ENCODE data around the gene LAP3. TPM values are rescaled to one million over a fixed set of nuclear protein-coding genes. Genes with fewer than 3 reads are reported as not detected.

Gene LAP3
- total RNA-seq, 2 experiments from 2014 or later = 101 to 111 TPM

- H3K27ac ChIP-seq (ENCODE audit: low read depth, low read length, poor library complexity, severe bottlenecking) = no peak overlapping the region
- H3K4me3 ChIP-seq (ENCODE audit: low read depth, low read length, poor library complexity, severe bottlenecking) = no peak overlapping the region
- no peak overlapping the region for H3K4me2 ChIP-seq (ENCODE audit: low read length)
- ChIA-PET CTCF (ENCODE audit: unreplicated experiment) (no interaction called here), POLR2A (interaction anchor here (0.5 to 1.3 kb wide), 3 partner anchors 22 to 125 kb away, joined by 3 to 4 read pairs (median 3); no protein-coding TSS in a partner anchor)
- no peaks in the 10 kb centered on the region for H3K4me1 ChIP-seq (ENCODE audit: insufficient read depth, low read length, poor library complexity, severe bottlenecking)
- no peaks in the 10 kb centered on the region for H3K9me2 ChIP-seq (ENCODE audit: insufficient read depth, low read length)
- BruUV-seq (replicated peaks) = no TSS peak
- intact Hi-C loops (cut with micrococcal nuclease; ENCODE audit: unreplicated experiment) = no loop called here
- no peak for DNase-seq (ENCODE audit: low spot score)
- no peaks in the 10 kb centered on the region for H3K79me2 ChIP-seq (ENCODE audit: insufficient read depth, low read depth, low read length)
- no peaks in the 10 kb centered on the region for H3K9me3 ChIP-seq (ENCODE audit: low read length)
- no peak overlapping the region for H2AFZ ChIP-seq (ENCODE audit: low read length)
- peaks cover 16% of the 10 kb centered on the region; the same call in 1 of the 2 replicates for H3K36me3 ChIP-seq (ENCODE audit: insufficient read depth, low read length)
- H4K20me1 ChIP-seq (ENCODE audit: insufficient read depth, low read length) = no peaks in the 10 kb centered on the region
- TF ChIP-seq CTCF (conservative IDR thresholded peaks at IDR 0.05; ENCODE audit: low read length) = no peak
- no peak for TF ChIP-seq EZH2phosphoT487 (IDR thresholded peaks at IDR 0.05; ENCODE audit: borderline replicate concordance, low read depth, low read length)
Measured at GRCh38 chr4:17642398-17642783, 65.4 kb downstream of the LAP3 start.

- TF ChIP-seq EZH2phosphoT487 (IDR thresholded peaks at IDR 0.05; ENCODE audit: borderline replicate concordance, low read depth, low read length) (no peak), CTCF (conservative IDR thresholded peaks at IDR 0.05; ENCODE audit: low read length) (no peak)
- Histone ChIP-seq H3K4me1 (ENCODE audit: insufficient read depth, low read length, poor library complexity, severe bottlenecking) (no peaks in the 10 kb centered on the region), H3K79me2 (ENCODE audit: insufficient read depth, low read depth, low read length) (no peaks in the 10 kb centered on the region), H3K36me3 (ENCODE audit: insufficient read depth, low read length) (peaks cover 5% of the 10 kb centered on the region; the same call in 1 of the 2 replicates), H3K4me2 (ENCODE audit: low read length) (no peak overlapping the region), H4K20me1 (ENCODE audit: insufficient read depth, low read length) (no peaks in the 10 kb centered on the region), H3K9me2 (ENCODE audit: insufficient read depth, low read length) (no peaks in the 10 kb centered on the region), H2AFZ (ENCODE audit: low read length) (no peak overlapping the region), H3K27ac (ENCODE audit: low read depth, low read length, poor library complexity, severe bottlenecking) (no peak overlapping the region), H3K9me3 (ENCODE audit: low read length) (no peaks in the 10 kb centered on the region), H3K4me3 (ENCODE audit: low read depth, low read length, poor library complexity, severe bottlenecking) (no peak overlapping the region)
- intact Hi-C loops (cut with micrococcal nuclease; ENCODE audit: unreplicated experiment) = no loop called here
- no TSS peak for BruUV-seq (replicated peaks)
- ChIA-PET POLR2A (interaction anchor here (0.5 to 0.9 kb wide), 2 partner anchors 19 to 723 kb away, joined by 4 to 7 read pairs; no protein-coding TSS in a partner anchor), CTCF (ENCODE audit: unreplicated experiment) (no interaction called here)
- no peak for DNase-seq (ENCODE audit: low spot score)
Measured at GRCh38 chr4:17646693-17647092, 69.7 kb downstream of the LAP3 start.

GRCh38 chr4:17647176-17647806 is 70.3 kb downstream of the LAP3 start:
- CTCF ChIA-PET (ENCODE audit: unreplicated experiment) = no interaction called here
- TF ChIP-seq EZH2phosphoT487 (IDR thresholded peaks at IDR 0.05; ENCODE audit: borderline replicate concordance, low read depth, low read length) = no peak
- TF ChIP-seq CTCF (conservative IDR thresholded peaks at IDR 0.05; ENCODE audit: low read length) = no peak
- Histone ChIP-seq H3K27ac (ENCODE audit: low read depth, low read length, poor library complexity, severe bottlenecking) (no peak overlapping the region), H3K4me1 (ENCODE audit: insufficient read depth, low read length, poor library complexity, severe bottlenecking) (no peaks in the 10 kb centered on the region), H3K4me3 (ENCODE audit: low read depth, low read length, poor library complexity, severe bottlenecking) (no peak overlapping the region), H3K36me3 (ENCODE audit: insufficient read depth, low read length) (peaks cover 2% of the 10 kb centered on the region; the same call in 1 of the 2 replicates), H2AFZ (ENCODE audit: low read length) (no peak overlapping the region), H3K79me2 (ENCODE audit: insufficient read depth, low read depth, low read length) (no peaks in the 10 kb centered on the region), H4K20me1 (ENCODE audit: insufficient read depth, low read length) (no peaks in the 10 kb centered on the region), H3K9me3 (ENCODE audit: low read length) (no peaks in the 10 kb centered on the region), H3K9me2 (ENCODE audit: insufficient read depth, low read length) (no peaks in the 10 kb centered on the region), H3K4me2 (ENCODE audit: low read length) (no peak overlapping the region)
- no TSS peak for BruUV-seq (replicated peaks)
- intact Hi-C loops (cut with micrococcal nuclease; ENCODE audit: unreplicated experiment) = no loop called here
- DNase-seq (ENCODE audit: low spot score) = no peak
- POLR2A ChIA-PET = interaction anchor here (0.5 to 0.9 kb wide), 3 partner anchors 13 to 724 kb away, joined by 3 to 7 read pairs (median 4); no protein-coding TSS in a partner anchor
